Caco-2 (cell line): Measurements from ENCODE around the gene SMC3. TPM values are rescaled to one million over a fixed set of nuclear protein-coding genes. Genes with fewer than 3 reads are reported as not detected.

ENCODE experiments used
- BruUV-seq: library from RNA; stranded (reverse); fragments of 400-500 nt; replicated peaks from 2 replicates; lab custom pipeline; 2021; lab: Mats Ljungman, UMichigan
- CTCF ChIA-PET: fragments of 300-600 bp; sonication (Branson Sonifier 250); formaldehyde crosslinking; loops from one replicate; lab custom pipeline; 2022; ENCODE audit warnings: antibody characterized with exemption; lab: Charles Lee
- POLR2A ChIA-PET: fragments of 300-600 bp; sonication (Branson Sonifier 250); formaldehyde crosslinking; loops from one replicate; lab custom pipeline; 2022; ENCODE audit warnings: antibody characterized with exemption; lab: Charles Lee
- DNase-seq, 2 experiments: peaks; one replicate each; pipeline versions ENCODE4 v3.0.0 to v3.0.0-alpha.2; 2020 to 2022
- H3K27me3 ChIP-seq: replicated peaks from 2 replicates; pipeline ENCODE4 v1.6.0; 2011; ENCODE audit warnings: low read length; ENCODE audit not compliant: control insufficient read depth, insufficient read depth
- H3K36me3 ChIP-seq: 2 replicates; pipeline ENCODE4 v1.5.1; 2011; ENCODE audit warnings: low read length; ENCODE audit not compliant: control insufficient read depth, insufficient read depth
- H3K4me1 ChIP-seq: fragments of 250-450 bp; sonication (Bioruptor Pico); 2 replicates; pipeline ENCODE4 v1.5.1; 2020; ENCODE audit warnings: mild to moderate bottlenecking
- H3K4me3 ChIP-seq: 2 replicates; pipeline ENCODE4 v1.5.1; 2011; ENCODE audit warnings: low read depth, mild to moderate bottlenecking, control low read depth, low read length
- H3K9me3 ChIP-seq: fragments of 250-450 bp; sonication (Bioruptor Pico); 2 replicates; pipeline ENCODE4 v1.5.1; 2020; ENCODE audit warnings: mild to moderate bottlenecking, moderate library complexity
- H3K27ac Mint-ChIP-seq: one replicate; pipeline ENCODE4 v1.8.0; 2022; ENCODE audit warnings: mixed read lengths; ENCODE audit not compliant: unreplicated experiment
- H3K27me3 Mint-ChIP-seq: one replicate; pipeline ENCODE4 v1.8.0; 2022; ENCODE audit warnings: mixed read lengths; ENCODE audit not compliant: insufficient read depth, unreplicated experiment
- H3K36me3 Mint-ChIP-seq: one replicate; pipeline ENCODE4 v1.8.0; 2022; ENCODE audit warnings: mild to moderate bottlenecking, mixed read lengths; ENCODE audit not compliant: insufficient read depth, unreplicated experiment
- H3K4me1 Mint-ChIP-seq: one replicate; pipeline ENCODE4 v1.8.0; 2022; ENCODE audit warnings: low read depth, mixed read lengths; ENCODE audit not compliant: unreplicated experiment
- H3K4me3 Mint-ChIP-seq: one replicate; pipeline ENCODE4 v1.8.0; 2022; ENCODE audit warnings: mild to moderate bottlenecking, moderate library complexity, mixed read lengths; ENCODE audit not compliant: unreplicated experiment
- H3K9me3 Mint-ChIP-seq: one replicate; pipeline ENCODE4 v1.8.0; 2022; ENCODE audit warnings: mixed read lengths; ENCODE audit not compliant: unreplicated experiment
- CTCF ChIP-seq, 2 experiments: fragments of 200-600 bp in 1 of 2; IDR thresholded peaks; 1 replicate in 1 of 2; 2 replicates in 1 of 2; pipeline versions ENCODE4 v1.5.1 to v1.8.0; 2011 to 2022; ENCODE audit warnings: antibody characterized with exemption in 1 of 2, control low read depth in 1 of 2, inconsistent platforms in 1 of 2, low read depth in 1 of 2, low read length in 1 of 2, mild to moderate bottlenecking in 1 of 2, moderate library complexity in 1 of 2; ENCODE audit not compliant: insufficient read depth in 1 of 2, severe bottlenecking in 1 of 2, unreplicated experiment in 1 of 2
- intact Hi-C: fragments of 100-400 bp; cut with micrococcal nuclease; formaldehyde crosslinking; loops from one replicate; pipeline ENCODE4 v1.10.0; 2022; ENCODE audit not compliant: unreplicated experiment
- total RNA-seq: library from RNA; stranded (reverse); gene quantifications from 2 replicates; pipeline ENCODE4 v1.2.3, GENCODE V29; 2022

The SMC3 gene
- total RNA-seq, 1 experiment from 2014 or later: 95.7 TPM

- Mint-ChIP-seq H3K27me3 (no peaks in the 10 kb centered on the region), H3K9me3 (no peaks in the 10 kb centered on the region), H3K36me3 (peaks cover 79% of the 10 kb centered on the region), H3K27ac (no peak overlapping the region), H3K4me3 (no peak overlapping the region), H3K4me1 (no peaks in the 10 kb centered on the region)
- intact Hi-C loops: loop anchor here (5.0 kb wide), 1 partner anchor 34 kb away; the partner anchor contains the start of gene SMC3
- no peak for DNase-seq
- CTCF ChIA-PET: no interaction called here
- Histone ChIP-seq H3K4me3 (no peak overlapping the region), H3K9me3 (no peaks in the 10 kb centered on the region), H3K36me3 (no peaks in the 10 kb centered on the region), H3K4me1 (no peaks in the 10 kb centered on the region), H3K27me3 (no peaks in the 10 kb centered on the region)
- POLR2A ChIA-PET: no interaction called here
- TF ChIP-seq CTCF (IDR thresholded peaks at IDR 0.05; ENCODE audit: insufficient read depth in 1 of 2, low read depth in 1 of 2, low read length in 1 of 2, severe bottlenecking in 1 of 2, unreplicated experiment in 1 of 2): no peak
- BruUV-seq: no TSS peak
Measured at GRCh38 chr10:110601581-110601980, 34.1 kb downstream of the SMC3 start.

- Histone ChIP-seq H3K4me1 (no peaks in the 10 kb centered on the region), H3K4me3 (no peak overlapping the region), H3K36me3 (no peaks in the 10 kb centered on the region), H3K27me3 (no peaks in the 10 kb centered on the region), H3K9me3 (no peaks in the 10 kb centered on the region)
- no TSS peak for BruUV-seq
- peaks cover 31% of the 10 kb centered on the region for H3K36me3 Mint-ChIP-seq
- H3K27me3 Mint-ChIP-seq: no peaks in the 10 kb centered on the region
- TF ChIP-seq CTCF (IDR thresholded peaks at IDR 0.05; ENCODE audit: insufficient read depth in 1 of 2, low read depth in 1 of 2, low read length in 1 of 2, severe bottlenecking in 1 of 2, unreplicated experiment in 1 of 2): no peak
- ChIA-PET CTCF (no interaction called here), POLR2A (no interaction called here)
- DNase-seq: no peak
- intact Hi-C loops: no loop called here
- H3K9me3 Mint-ChIP-seq: no peaks in the 10 kb centered on the region
- no peak overlapping the region for H3K27ac Mint-ChIP-seq
- H3K4me1 Mint-ChIP-seq: peaks cover 6% of the 10 kb centered on the region
- H3K4me3 Mint-ChIP-seq: no peak overlapping the region
Measured at GRCh38 chr10:110608087-110608486, 40.6 kb downstream of the SMC3 start.

- CTCF ChIA-PET: no interaction called here
- no peak for TF ChIP-seq CTCF (IDR thresholded peaks at IDR 0.05; ENCODE audit: insufficient read depth in 1 of 2, low read depth in 1 of 2, low read length in 1 of 2, severe bottlenecking in 1 of 2, unreplicated experiment in 1 of 2)
Measured at GRCh38 chr10:110609605-110610004, 42.1 kb downstream of the SMC3 start.

More at GRCh38 chr10:110609605-110610004, 42.1 kb downstream of the SMC3 start:
- BruUV-seq: no TSS peak
- H3K36me3 Mint-ChIP-seq: peaks cover 21% of the 10 kb centered on the region
- no peaks in the 10 kb centered on the region for H3K9me3 ChIP-seq
- no peaks in the 10 kb centered on the region for H3K27me3 Mint-ChIP-seq
- H3K4me3 ChIP-seq: no peak overlapping the region
- intact Hi-C loops: loop anchor here (1.0 to 5.0 kb wide), 6 partner anchors 32 to 283 kb away; no protein-coding TSS in a partner anchor
- H3K27ac Mint-ChIP-seq: no peak overlapping the region
- no peak overlapping the region for H3K4me3 Mint-ChIP-seq
- H3K9me3 Mint-ChIP-seq: no peaks in the 10 kb centered on the region
- H3K36me3 ChIP-seq: no peaks in the 10 kb centered on the region
- H3K4me1 Mint-ChIP-seq: peaks cover 6% of the 10 kb centered on the region
- DNase-seq: no peak
- H3K4me1 ChIP-seq: no peaks in the 10 kb centered on the region
- no peaks in the 10 kb centered on the region for H3K27me3 ChIP-seq
- POLR2A ChIA-PET: no interaction called here
